HT-29 (cell line): ENCODE data around the gene RGS6. TPM values are rescaled to one million over a fixed set of nuclear protein-coding genes. Genes with fewer than 3 reads are reported as not detected.

ENCODE experiments used
- DNase-seq: peaks from one replicate; pipeline ENCODE4 v3.0.0-alpha.2; 2015; ENCODE audit warnings: low spot score
- total RNA-seq: library from RNA; depleted of rRNA; stranded (reverse); fragments of >200 nt; shearing (Covaris generic); gene quantifications from 2 replicates; pipeline ENCODE4 v1.2.3, GENCODE V29; 2014

Gene RGS6
- total RNA-seq, 1 experiment from 2014 or later: not detected

- no peak for DNase-seq
Observed at GRCh38 chr14:72522847-72523246, 590.6 kb downstream of the RGS6 start.

- DNase-seq: no peak
Observed at GRCh38 chr14:72523424-72524294, 591.4 kb downstream of the RGS6 start.

GRCh38 chr14:72524295-72524629, 592.0 kb downstream of the RGS6 start:
- DNase-seq: no peak

GRCh38 chr14:72525087-72525915, 593.1 kb downstream of the RGS6 start:
- no peak for DNase-seq

GRCh38 chr14:72527591-72527990, 595.4 kb downstream of the RGS6 start:
- DNase-seq: no peak

- DNase-seq: no peak
Observed at GRCh38 chr14:72528059-72528862, 596.0 kb downstream of the RGS6 start.

GRCh38 chr14:72528863-72529175, 596.6 kb downstream of the RGS6 start:
- DNase-seq: no peak

- no peak for DNase-seq
Observed at GRCh38 chr14:72532686-72533454, 600.6 kb downstream of the RGS6 start.

- no peak for DNase-seq
Observed at GRCh38 chr14:72535485-72535884, 603.3 kb downstream of the RGS6 start.

GRCh38 chr14:72538387-72538786, 606.2 kb downstream of the RGS6 start:
- DNase-seq: no peak

GRCh38 chr14:72539661-72540315, 607.6 kb downstream of the RGS6 start:
- no peak for DNase-seq

- DNase-seq: no peak
Observed at GRCh38 chr14:72540836-72541235, 608.6 kb downstream of the RGS6 start.

GRCh38 chr14:72541546-72541945, 609.3 kb downstream of the RGS6 start:
- DNase-seq: no peak

- no peak for DNase-seq
Observed at GRCh38 chr14:72543341-72543740, 611.1 kb downstream of the RGS6 start.

- DNase-seq: no peak
Observed at GRCh38 chr14:72544615-72545387, 612.6 kb downstream of the RGS6 start.

- no peak for DNase-seq
Observed at GRCh38 chr14:72545411-72546311, 613.4 kb downstream of the RGS6 start.

GRCh38 chr14:72546344-72547016, 614.3 kb downstream of the RGS6 start:
- DNase-seq: no peak

- DNase-seq: no peak
Observed at GRCh38 chr14:72547999-72548398, 615.8 kb downstream of the RGS6 start.
